Prostate gland (tissue), 2 donors: ENCODE results near the gene N4BP2L1.

ENCODE experiments used
- CTCF ChIP-seq, 4 experiments: fragments of 200-600 bp in 2 of 4; fragments of 450-650 bp in 2 of 4; sonication (generic) in 2 of 4; IDR thresholded peaks; 1 replicate in 3 of 4; 2 replicates in 1 of 4; pipeline ENCODE4 v1.5.1; 2016 to 2019; ENCODE audit warnings: antibody characterized with exemption in 4 of 4, mild to moderate bottlenecking in 2 of 4, moderate library complexity in 2 of 4
- POLR2AphosphoS5 ChIP-seq: sonication (generic); formaldehyde crosslinking; IDR thresholded peaks from one replicate; pipeline ENCODE4 v1.6.1; 2017; ENCODE audit warnings: antibody characterized with exemption

- TF ChIP-seq CTCF (IDR thresholded peaks at IDR 0.05), result no peak
- TF ChIP-seq POLR2AphosphoS5, result no peak
These were observed 44.3 kb upstream of the N4BP2L1 start for GRCh38 chr13:32472194-32472621.
